Measurements from ENCODE around the gene RPS19BP1.

The RPS19BP1 gene

GRCh38 chr22:39571538-39571937 lies 39.0 kb upstream of the RPS19BP1 start:
- Histone ChIP-seq H3F3A (ENCODE audit: control insufficient read depth, insufficient read depth) (no peaks in the 10 kb centered on the region), H3K27ac (ENCODE audit: low read depth, low read length) (no peak overlapping the region), H3K27me3 (ENCODE audit: control insufficient read depth, low read length) (peaks cover 9% of the 10 kb centered on the region; the same call in 1 of the 2 replicates), H3K9me3 (ENCODE audit: control insufficient read depth, insufficient read depth, low read length) (no peaks in the 10 kb centered on the region), H3K36me3 (ENCODE audit: control insufficient read depth, low read length) (no peaks in the 10 kb centered on the region), H3K79me2 (ENCODE audit: control insufficient read depth, low read length) (no peaks in the 10 kb centered on the region), H3K4me1 (ENCODE audit: control insufficient read depth, low read length) (peaks cover 13% of the 10 kb centered on the region), H3K9me2 (replicated peaks; ENCODE audit: control insufficient read depth, low read length) (no peaks in the 10 kb centered on the region), H3K4me3 (ENCODE audit: low read length) (no peak overlapping the region), H4K20me1 (ENCODE audit: control insufficient read depth, insufficient read depth, low read depth, low read length) (no peaks in the 10 kb centered on the region), H3K4me2 (ENCODE audit: low read length) (no peak overlapping the region)
- TF ChIP-seq CTCF (IDR thresholded peaks at IDR 0.05; ENCODE audit: low read depth, low read length, poor library complexity, severe bottlenecking): no peak
- TF ChIP-seq EZH2phosphoT487 (IDR thresholded peaks at IDR 0.05; ENCODE audit: borderline replicate concordance, low read length): no peak

GRCh38 chr22:39570665-39571064 lies 38.1 kb upstream of the RPS19BP1 start, which contains the start of gene CACNA1I:
TSS of gene CACNA1I (plus strand) at chr22:39570753. CDS start at chr22:39570753, 0 bp downstream.
- Histone ChIP-seq H3K27ac (ENCODE audit: low read depth, low read length) (no peak within 1 kb of the TSS), H3K4me3 (ENCODE audit: low read length) (no peak within 1 kb of the TSS), H3K36me3 (ENCODE audit: control insufficient read depth, low read length) (no peaks in the 10 kb centered on the region), H3K4me1 (ENCODE audit: control insufficient read depth, low read length) (peaks cover 10% of the 10 kb centered on the region), H3K27me3 (ENCODE audit: control insufficient read depth, low read length) (peaks cover 6% of the 10 kb centered on the region; the same call in 1 of the 2 replicates), H3K79me2 (ENCODE audit: control insufficient read depth, low read length) (no peaks in the 10 kb centered on the region), H4K20me1 (ENCODE audit: control insufficient read depth, insufficient read depth, low read depth, low read length) (no peaks in the 10 kb centered on the region), H3K9me2 (replicated peaks; ENCODE audit: control insufficient read depth, low read length) (no peaks in the 10 kb centered on the region), H3F3A (ENCODE audit: control insufficient read depth, insufficient read depth) (no peaks in the 10 kb centered on the region), H3K4me2 (ENCODE audit: low read length) (no peak within 1 kb of the TSS), H3K9me3 (ENCODE audit: control insufficient read depth, insufficient read depth, low read length) (no peaks in the 10 kb centered on the region)
- TF ChIP-seq EZH2phosphoT487 (IDR thresholded peaks at IDR 0.05; ENCODE audit: borderline replicate concordance, low read length): no peak
- no peak for TF ChIP-seq CTCF (IDR thresholded peaks at IDR 0.05; ENCODE audit: low read depth, low read length, poor library complexity, severe bottlenecking)

- H3K4me1 ChIP-seq (ENCODE audit: control insufficient read depth, low read length): peaks cover 10% of the 10 kb centered on the region
- H3K9me2 ChIP-seq (replicated peaks; ENCODE audit: control insufficient read depth, low read length): no peaks in the 10 kb centered on the region
- no peaks in the 10 kb centered on the region for H3K36me3 ChIP-seq (ENCODE audit: control insufficient read depth, low read length)
- no peak overlapping the region for H3K27ac ChIP-seq (ENCODE audit: low read depth, low read length)
- no peaks in the 10 kb centered on the region for H4K20me1 ChIP-seq (ENCODE audit: control insufficient read depth, insufficient read depth, low read depth, low read length)
- no peak for TF ChIP-seq EZH2phosphoT487 (IDR thresholded peaks at IDR 0.05; ENCODE audit: borderline replicate concordance, low read length)
- no peaks in the 10 kb centered on the region for H3K79me2 ChIP-seq (ENCODE audit: control insufficient read depth, low read length)
- H3K4me2 ChIP-seq (ENCODE audit: low read length): no peak overlapping the region
- H3K9me3 ChIP-seq (ENCODE audit: control insufficient read depth, insufficient read depth, low read length): no peaks in the 10 kb centered on the region
- H3F3A ChIP-seq (ENCODE audit: control insufficient read depth, insufficient read depth): no peaks in the 10 kb centered on the region
- H3K4me3 ChIP-seq (ENCODE audit: low read length): no peak overlapping the region
- peaks cover 3% of the 10 kb centered on the region; the same call in 1 of the 2 replicates for H3K27me3 ChIP-seq (ENCODE audit: control insufficient read depth, low read length)
Observed at GRCh38 chr22:39570226-39570625, 37.7 kb upstream of the RPS19BP1 start.

- no peaks in the 10 kb centered on the region for H3K9me2 ChIP-seq (replicated peaks; ENCODE audit: control insufficient read depth, low read length)
- no peak overlapping the region for H3K4me2 ChIP-seq (ENCODE audit: low read length)
- no peak for TF ChIP-seq CTCF (IDR thresholded peaks at IDR 0.05; ENCODE audit: low read depth, low read length, poor library complexity, severe bottlenecking)
- TF ChIP-seq EZH2phosphoT487 (IDR thresholded peaks at IDR 0.05; ENCODE audit: borderline replicate concordance, low read length): no peak
- no peak overlapping the region for H3K4me3 ChIP-seq (ENCODE audit: low read length)
- no peaks in the 10 kb centered on the region for H3K36me3 ChIP-seq (ENCODE audit: control insufficient read depth, low read length)
- H4K20me1 ChIP-seq (ENCODE audit: control insufficient read depth, insufficient read depth, low read depth, low read length): no peaks in the 10 kb centered on the region
- H3K9me3 ChIP-seq (ENCODE audit: control insufficient read depth, insufficient read depth, low read length): no peaks in the 10 kb centered on the region; the same call in 1 of the 2 replicates
- H3K79me2 ChIP-seq (ENCODE audit: control insufficient read depth, low read length): no peaks in the 10 kb centered on the region
- no peaks in the 10 kb centered on the region for H3K27me3 ChIP-seq (ENCODE audit: control insufficient read depth, low read length)
- H3K4me1 ChIP-seq (ENCODE audit: control insufficient read depth, low read length): peaks cover 10% of the 10 kb centered on the region
- no peak overlapping the region for H3K27ac ChIP-seq (ENCODE audit: low read depth, low read length)
- no peaks in the 10 kb centered on the region for H3F3A ChIP-seq (ENCODE audit: control insufficient read depth, insufficient read depth)
Observed at GRCh38 chr22:39569066-39569465, 36.5 kb upstream of the RPS19BP1 start.

All from DOHH2 (cell line).